ENCODE measurements around the gene C2CD4D. TPM values are rescaled to one million over a fixed set of nuclear protein-coding genes. Genes with fewer than 3 reads are reported as not detected.

C2CD4D gene
- polyA plus RNA-seq, 1 donor from 2014 or later: not detected

DNA sequence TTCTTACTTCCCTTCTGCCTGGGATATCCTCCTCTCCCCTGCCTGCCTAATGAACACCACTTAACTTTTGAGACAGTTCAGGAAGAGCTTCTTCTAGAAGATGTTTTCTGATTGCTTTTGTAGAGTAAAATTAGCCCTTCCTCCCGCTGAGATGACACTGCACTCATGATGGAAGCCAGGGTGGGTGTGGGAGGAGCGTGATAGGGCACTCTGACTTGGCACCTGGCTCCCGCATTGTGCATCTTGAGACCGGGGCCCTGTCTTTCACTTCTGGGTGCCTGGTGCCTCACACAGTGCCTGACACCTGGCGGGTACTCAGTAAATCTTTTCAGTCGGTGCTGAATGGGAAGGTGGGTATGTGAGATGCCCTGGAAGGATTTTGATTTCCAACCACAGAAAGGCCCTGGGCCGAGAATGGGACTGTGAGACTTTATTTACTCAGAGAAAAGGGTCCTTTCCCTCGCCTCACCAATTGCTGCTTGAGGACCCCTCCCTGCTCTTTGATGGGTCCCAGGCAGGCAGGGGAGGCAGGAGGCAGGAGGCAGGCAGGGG lies 7.1 kb upstream of the C2CD4D start:
- Histone ChIP-seq H2AFZ (ENCODE audit: low read depth, low read length) (no peak overlapping the region), H4K20me1 (ENCODE audit: insufficient read depth) (no peaks in the 10 kb centered on the region), H3F3A (ENCODE audit: insufficient read depth, low read length, poor library complexity, severe bottlenecking) (no peaks in the 10 kb centered on the region), H3K27ac (ENCODE audit: low read length) (no peak overlapping the region), H3K4me2 (ENCODE audit: low read length) (no peak overlapping the region), H3K36me3 (ENCODE audit: insufficient read depth, low read length) (no peaks in the 10 kb centered on the region), H3K79me2 (replicated peaks; ENCODE audit: insufficient read depth, low read length) (no peaks in the 10 kb centered on the region), H3K9me2 (ENCODE audit: insufficient read depth, low read length) (no peaks in the 10 kb centered on the region), H3K9ac (ENCODE audit: low read length) (no peak overlapping the region), H3K4me3 (ENCODE audit: low read length) (no peak overlapping the region), H3K27me3 (ENCODE audit: insufficient read depth, low read depth, low read length) (no peaks in the 10 kb centered on the region), H3K9me3 (ENCODE audit: low read length) (no peaks in the 10 kb centered on the region)
- TF ChIP-seq EP300 (conservative IDR thresholded peaks at IDR 0.05; ENCODE audit: poor library complexity, severe bottlenecking) (no peak), EZH2 (IDR thresholded peaks at IDR 0.05; ENCODE audit: borderline replicate concordance, insufficient read depth, low read length, poor library complexity, severe bottlenecking) (no peak), POLR2AphosphoS5 (IDR thresholded peaks at IDR 0.05) (no peak), TAF1 (IDR thresholded peaks at IDR 0.05; ENCODE audit: low read depth) (no peak), SMC3 (conservative IDR thresholded peaks at IDR 0.05; ENCODE audit: poor library complexity) (no peak), MXI1 (conservative IDR thresholded peaks at IDR 0.05; ENCODE audit: poor library complexity, severe bottlenecking) (no peak), RAD21 (conservative IDR thresholded peaks at IDR 0.05) (no peak)
- TF ChIP-seq, protein P1, sequence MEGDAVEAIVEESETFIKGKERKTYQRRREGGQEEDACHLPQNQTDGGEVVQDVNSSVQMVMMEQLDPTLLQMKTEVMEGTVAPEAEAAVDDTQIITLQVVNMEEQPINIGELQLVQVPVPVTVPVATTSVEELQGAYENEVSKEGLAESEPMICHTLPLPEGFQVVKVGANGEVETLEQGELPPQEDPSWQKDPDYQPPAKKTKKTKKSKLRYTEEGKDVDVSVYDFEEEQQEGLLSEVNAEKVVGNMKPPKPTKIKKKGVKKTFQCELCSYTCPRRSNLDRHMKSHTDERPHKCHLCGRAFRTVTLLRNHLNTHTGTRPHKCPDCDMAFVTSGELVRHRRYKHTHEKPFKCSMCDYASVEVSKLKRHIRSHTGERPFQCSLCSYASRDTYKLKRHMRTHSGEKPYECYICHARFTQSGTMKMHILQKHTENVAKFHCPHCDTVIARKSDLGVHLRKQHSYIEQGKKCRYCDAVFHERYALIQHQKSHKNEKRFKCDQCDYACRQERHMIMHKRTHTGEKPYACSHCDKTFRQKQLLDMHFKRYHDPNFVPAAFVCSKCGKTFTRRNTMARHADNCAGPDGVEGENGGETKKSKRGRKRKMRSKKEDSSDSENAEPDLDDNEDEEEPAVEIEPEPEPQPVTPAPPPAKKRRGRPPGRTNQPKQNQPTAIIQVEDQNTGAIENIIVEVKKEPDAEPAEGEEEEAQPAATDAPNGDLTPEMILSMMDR (IDR thresholded peaks at IDR 0.05; ENCODE audit: poor library complexity, severe bottlenecking): no peak
- TF ChIP-seq, protein P2, sequence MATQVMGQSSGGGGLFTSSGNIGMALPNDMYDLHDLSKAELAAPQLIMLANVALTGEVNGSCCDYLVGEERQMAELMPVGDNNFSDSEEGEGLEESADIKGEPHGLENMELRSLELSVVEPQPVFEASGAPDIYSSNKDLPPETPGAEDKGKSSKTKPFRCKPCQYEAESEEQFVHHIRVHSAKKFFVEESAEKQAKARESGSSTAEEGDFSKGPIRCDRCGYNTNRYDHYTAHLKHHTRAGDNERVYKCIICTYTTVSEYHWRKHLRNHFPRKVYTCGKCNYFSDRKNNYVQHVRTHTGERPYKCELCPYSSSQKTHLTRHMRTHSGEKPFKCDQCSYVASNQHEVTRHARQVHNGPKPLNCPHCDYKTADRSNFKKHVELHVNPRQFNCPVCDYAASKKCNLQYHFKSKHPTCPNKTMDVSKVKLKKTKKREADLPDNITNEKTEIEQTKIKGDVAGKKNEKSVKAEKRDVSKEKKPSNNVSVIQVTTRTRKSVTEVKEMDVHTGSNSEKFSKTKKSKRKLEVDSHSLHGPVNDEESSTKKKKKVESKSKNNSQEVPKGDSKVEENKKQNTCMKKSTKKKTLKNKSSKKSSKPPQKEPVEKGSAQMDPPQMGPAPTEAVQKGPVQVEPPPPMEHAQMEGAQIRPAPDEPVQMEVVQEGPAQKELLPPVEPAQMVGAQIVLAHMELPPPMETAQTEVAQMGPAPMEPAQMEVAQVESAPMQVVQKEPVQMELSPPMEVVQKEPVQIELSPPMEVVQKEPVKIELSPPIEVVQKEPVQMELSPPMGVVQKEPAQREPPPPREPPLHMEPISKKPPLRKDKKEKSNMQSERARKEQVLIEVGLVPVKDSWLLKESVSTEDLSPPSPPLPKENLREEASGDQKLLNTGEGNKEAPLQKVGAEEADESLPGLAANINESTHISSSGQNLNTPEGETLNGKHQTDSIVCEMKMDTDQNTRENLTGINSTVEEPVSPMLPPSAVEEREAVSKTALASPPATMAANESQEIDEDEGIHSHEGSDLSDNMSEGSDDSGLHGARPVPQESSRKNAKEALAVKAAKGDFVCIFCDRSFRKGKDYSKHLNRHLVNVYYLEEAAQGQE (IDR thresholded peaks at IDR 0.05; ENCODE audit: borderline replicate concordance): no peak

DNA sequence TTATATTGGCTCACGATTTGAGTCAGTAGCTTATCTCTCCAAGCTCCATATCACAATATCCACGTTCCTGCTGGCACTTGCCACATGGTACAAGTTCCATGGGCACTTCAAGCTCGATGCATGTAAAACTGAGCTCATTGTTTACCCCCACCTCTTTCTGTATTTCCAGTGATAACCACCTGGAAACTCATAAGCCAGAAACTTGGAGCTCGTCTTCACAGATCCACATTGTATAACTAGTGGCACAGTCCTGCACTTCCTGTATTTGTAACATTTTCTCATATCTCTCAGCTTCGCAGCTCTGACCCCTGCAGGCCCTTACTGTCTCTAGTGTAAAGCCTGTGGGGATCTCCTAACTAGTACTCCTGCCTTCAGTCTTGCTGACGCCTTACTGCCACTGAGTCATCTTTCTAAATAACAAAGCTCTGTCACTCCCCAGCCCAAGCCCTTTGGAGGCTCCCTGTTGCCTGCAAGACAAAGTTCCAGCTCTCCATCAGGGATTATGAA lies 6.5 kb upstream of the C2CD4D start:
- Histone ChIP-seq H3K27ac (ENCODE audit: low read length) (no peak overlapping the region), H3K79me2 (replicated peaks; ENCODE audit: insufficient read depth, low read length) (no peaks in the 10 kb centered on the region), H3K4me2 (ENCODE audit: low read length) (no peak overlapping the region), H3K9ac (ENCODE audit: low read length) (no peak overlapping the region), H4K20me1 (ENCODE audit: insufficient read depth) (no peaks in the 10 kb centered on the region), H3K9me3 (ENCODE audit: low read length) (no peaks in the 10 kb centered on the region), H2AFZ (ENCODE audit: low read depth, low read length) (no peak overlapping the region), H3F3A (ENCODE audit: insufficient read depth, low read length, poor library complexity, severe bottlenecking) (no peaks in the 10 kb centered on the region), H3K9me2 (ENCODE audit: insufficient read depth, low read length) (no peaks in the 10 kb centered on the region), H3K4me3 (ENCODE audit: low read length) (no peak overlapping the region), H3K27me3 (ENCODE audit: insufficient read depth, low read depth, low read length) (peaks cover 2% of the 10 kb centered on the region), H3K36me3 (ENCODE audit: insufficient read depth, low read length) (no peaks in the 10 kb centered on the region)
- no peak for TF ChIP-seq RAD21 (conservative IDR thresholded peaks at IDR 0.05)
- no peak for TF ChIP-seq POLR2AphosphoS5 (IDR thresholded peaks at IDR 0.05)
- TF ChIP-seq EZH2 (IDR thresholded peaks at IDR 0.05; ENCODE audit: borderline replicate concordance, insufficient read depth, low read length, poor library complexity, severe bottlenecking): no peak
- no peak for TF ChIP-seq MXI1 (conservative IDR thresholded peaks at IDR 0.05; ENCODE audit: poor library complexity, severe bottlenecking)
- no peak for TF ChIP-seq SMC3 (conservative IDR thresholded peaks at IDR 0.05; ENCODE audit: poor library complexity)
- TF ChIP-seq, protein P1 (IDR thresholded peaks at IDR 0.05; ENCODE audit: poor library complexity, severe bottlenecking): no peak
- TF ChIP-seq, protein P2 (IDR thresholded peaks at IDR 0.05; ENCODE audit: borderline replicate concordance): no peak
- TF ChIP-seq TAF1 (IDR thresholded peaks at IDR 0.05; ENCODE audit: low read depth): no peak
- no peak for TF ChIP-seq EP300 (conservative IDR thresholded peaks at IDR 0.05; ENCODE audit: poor library complexity, severe bottlenecking)
